ENCODE measurements around the gene SERPINB13.
"Not testable (repeated sequence)": the region's sequence is repeated elsewhere in the genome, so short reads cannot be mapped to it uniquely, and the experiment has no call there.

Gene SERPINB13

DNA sequence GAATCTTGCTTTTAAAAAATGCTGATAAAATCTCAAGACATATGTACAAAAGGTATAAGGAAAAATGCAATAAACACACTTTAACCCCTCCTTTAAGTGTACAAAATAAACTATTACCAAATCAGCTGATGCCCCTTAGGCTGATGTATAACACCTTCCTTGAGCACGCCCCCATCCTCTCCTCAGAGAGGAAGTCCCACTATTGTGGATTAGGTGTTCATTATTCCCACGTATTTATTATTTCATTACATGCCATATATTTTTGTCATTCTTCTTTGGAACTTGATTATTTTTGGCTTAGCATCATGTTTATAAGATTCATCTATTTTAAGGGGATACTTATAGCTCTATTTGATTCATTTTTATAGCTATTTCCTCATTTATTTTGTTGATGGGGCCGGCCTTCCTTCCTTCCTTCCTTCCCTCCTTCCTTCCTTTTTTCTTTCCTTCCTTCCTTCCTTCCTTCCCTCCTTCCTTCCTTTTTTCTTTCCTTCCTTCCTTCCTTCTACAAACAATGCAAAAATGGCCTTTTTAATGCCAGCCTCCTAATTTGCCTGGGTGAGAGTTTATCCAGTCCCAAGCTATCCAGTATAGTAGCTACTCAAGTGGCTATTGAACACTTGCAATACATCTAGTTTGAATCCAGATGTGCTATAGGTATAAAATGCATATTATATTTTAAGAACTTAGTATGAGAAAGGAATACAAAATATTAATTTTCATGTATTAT, 4.0 kb downstream of the SERPINB13 start:
- DNase-seq = no peak

DNA sequence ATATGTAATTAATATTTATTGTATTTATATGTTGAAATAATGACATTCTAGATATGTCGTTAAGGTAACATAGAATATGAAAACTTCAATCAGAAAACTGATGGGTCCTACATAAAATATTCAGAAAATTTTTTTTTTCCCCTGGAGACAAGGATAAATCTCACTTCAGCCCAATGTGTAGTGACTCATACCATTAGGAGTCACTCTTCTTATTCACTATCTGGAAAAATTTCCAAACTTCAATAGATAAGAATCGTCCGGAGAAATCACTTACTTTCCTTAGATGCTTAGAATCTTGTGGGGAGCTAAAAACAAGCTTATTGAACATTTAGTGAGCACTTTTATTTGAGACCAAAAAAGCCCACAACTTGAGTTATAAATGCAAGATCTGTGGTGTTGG, 4.6 kb downstream of the SERPINB13 start:
- DNase-seq = no peak

DNA sequence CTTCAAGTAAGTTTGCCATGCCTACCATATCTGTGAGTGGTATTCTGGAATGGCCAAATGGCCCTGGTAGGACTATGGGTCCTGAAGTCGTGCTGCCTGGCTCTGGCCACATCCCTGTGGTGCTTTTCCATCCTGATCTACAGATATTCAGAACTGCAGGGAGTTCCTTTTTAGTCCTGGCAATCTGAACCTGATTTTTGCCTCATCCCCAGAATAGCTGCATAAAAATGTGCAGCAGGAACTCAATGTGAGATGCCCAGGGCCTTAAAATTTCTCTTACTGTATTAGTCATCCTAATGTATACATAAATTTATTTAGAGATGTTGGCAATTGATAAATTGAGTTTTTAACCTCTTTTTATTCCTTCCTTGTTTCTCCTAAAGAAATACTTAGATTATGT, 5.3 kb downstream of the SERPINB13 start:
- no peak for DNase-seq

DNA sequence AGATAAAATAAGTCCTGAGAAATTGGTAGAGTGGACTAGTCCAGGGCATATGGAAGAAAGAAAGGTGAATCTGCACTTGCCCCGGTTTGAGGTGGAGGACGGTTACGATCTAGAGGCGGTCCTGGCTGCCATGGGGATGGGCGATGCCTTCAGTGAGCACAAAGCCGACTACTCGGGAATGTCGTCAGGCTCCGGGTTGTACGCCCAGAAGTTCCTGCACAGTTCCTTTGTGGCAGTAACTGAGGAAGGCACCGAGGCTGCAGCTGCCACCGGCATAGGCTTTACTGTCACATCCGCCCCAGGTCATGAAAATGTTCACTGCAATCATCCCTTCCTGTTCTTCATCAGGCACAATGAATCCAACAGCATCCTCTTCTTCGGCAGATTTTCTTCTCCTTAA, 9.8 kb downstream of the SERPINB13 start:
- DNase-seq = no peak

DNA sequence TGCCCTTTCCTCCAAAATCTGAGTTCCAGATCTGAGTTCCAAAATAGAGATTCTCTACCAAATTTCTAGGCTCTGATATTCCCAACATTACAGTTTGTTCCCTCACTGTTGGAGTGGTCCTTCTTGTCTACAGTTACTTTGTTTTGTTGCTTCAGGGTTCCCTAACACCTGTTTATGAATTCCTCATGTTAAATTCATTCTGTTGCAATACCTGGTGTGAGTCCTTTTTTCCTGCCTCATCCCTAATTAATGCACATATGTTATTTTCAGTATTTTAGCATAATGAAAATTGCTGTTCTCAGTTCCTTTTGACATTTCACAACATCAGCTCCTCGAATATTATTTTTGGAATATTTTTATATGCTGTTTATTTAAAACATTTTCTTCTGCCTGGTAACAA, 16.2 kb downstream of the SERPINB13 start:
- DNase-seq = no peak

DNA sequence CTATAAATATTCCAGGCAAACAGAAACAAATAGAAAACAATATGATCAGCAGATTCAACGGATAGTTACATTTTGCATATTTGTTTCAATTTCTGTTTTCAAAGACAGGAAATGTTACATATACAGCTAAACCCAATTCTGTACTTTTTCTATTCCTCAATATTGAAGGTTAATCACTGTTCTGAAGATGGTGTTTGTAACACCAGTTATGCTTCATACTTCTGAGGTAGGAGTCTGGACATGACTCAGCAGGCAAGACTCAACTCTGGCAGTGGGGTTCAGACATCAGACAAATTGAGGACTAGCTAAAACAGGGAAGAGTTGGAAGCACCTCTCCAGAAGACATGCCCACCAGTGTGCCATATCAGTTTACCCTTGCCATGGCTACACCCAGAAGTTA, 16.6 kb downstream of the SERPINB13 start:
- DNase-seq = no peak

DNA sequence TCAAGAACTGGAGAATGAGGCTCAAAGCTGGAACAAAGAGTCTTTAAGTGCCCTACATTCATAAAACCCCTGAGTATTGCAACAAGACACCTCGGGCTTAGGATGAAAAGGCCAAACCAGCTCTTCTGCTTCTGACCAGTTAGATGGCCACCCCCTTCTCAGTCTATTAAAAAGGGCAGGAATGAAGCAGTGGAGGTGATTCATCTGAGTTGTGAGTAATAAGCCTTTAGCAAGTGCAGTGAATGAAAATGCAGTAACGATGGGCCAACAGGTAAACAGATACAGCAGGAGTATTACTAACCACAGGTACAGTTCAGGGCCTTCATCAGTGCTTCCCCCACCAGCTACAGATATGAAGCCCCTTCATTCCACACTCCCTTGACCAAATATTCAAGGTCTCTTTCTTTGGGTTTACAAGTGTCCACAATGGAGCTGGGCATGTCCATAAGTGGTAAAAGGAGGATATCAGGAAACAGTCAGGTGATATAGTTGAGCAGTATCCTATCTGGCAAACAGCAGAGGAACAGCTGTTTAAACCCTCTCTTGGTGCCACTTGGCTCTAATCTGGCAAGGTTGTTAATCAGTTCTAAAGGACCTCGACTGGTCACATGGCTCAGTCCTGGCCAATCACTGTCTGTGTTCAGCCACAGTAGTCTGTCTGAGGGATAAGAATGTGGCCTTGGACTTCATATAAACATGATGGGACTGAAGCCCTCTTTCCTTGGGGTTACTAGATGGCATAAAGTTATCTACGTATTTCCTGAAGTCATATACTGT, 17.8 kb downstream of the SERPINB13 start:
- DNase-seq = no peak

DNA sequence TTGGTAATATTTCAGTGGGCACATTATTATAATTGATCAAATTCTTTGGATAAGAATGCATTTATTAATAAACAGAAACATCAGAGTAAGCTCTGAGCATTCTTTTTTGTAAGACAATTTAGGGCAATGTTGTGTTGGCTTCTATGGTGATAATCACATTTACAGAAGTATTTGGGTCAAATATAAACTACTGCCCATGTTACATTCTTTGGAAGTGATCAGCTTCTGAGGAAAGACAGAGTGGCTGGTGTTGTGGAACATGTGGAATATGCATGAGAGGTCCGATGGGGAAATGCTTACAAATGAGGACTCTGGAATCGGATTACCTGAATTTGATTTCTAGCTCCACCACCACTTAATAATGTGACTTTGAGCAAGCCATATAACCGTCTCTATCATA, 19.4 kb downstream of the SERPINB13 start:
- no peak for DNase-seq

DNA sequence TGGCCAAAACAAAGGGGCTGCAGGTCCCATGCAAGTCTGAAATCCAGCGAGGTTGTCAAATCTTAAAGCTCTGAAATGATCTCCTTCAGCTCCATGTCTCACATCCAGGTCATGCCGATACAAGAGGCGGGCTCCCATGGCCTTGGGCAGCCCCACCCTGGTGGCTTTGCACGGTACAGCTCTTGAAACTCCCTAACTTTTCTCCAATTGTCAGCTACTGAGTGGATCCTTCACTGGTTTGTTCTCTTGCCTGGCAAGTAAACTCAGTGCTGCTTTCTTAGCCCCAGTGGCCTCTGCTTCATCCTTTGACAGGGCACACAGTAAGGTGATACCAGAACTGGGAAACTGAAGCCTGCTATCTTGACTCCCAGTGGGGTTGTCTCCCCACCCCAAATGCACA, 26.3 kb downstream of the SERPINB13 start:
- no peak for DNase-seq

DNA sequence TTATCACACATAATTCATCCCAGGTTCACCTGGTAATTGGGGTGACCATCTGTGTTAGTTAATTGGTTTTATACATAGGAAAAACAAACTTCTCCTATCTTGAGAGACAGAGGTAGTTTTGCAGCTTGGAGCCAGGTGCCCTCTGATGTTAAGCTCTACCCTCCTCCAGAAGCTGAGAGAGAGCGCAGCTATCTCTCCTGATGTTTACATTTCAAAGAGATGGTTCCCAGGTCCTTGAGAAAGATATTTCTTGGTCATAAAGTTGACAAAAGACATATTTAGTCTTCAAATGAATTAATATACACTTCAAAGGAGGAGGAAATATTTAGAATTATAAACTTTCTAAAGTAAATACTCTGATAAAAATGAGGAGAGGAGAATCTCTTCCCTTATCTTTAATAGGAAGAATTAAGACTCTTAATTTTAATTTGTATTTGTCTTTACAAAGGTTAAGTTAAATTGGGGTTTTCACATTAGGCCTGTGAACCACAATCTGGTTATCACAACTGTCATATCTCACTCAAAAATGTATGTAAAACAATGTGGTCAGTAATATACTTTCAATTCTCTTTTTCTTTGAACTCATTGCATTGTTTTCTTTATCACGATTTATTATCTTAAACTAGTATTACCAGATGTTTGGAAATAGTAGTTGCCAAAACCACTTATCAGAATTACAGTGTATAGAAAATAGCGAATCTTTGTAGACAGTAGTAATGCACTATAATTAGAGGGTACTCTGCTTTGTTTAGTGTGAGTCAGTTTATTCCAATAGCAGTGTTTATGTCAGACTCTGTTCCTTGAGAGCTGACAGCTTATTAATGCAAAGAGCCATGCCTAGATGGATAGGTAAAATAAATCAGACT, 30.1 kb downstream of the SERPINB13 start:
- peak; percentile 24 for DNase-seq

DNA sequence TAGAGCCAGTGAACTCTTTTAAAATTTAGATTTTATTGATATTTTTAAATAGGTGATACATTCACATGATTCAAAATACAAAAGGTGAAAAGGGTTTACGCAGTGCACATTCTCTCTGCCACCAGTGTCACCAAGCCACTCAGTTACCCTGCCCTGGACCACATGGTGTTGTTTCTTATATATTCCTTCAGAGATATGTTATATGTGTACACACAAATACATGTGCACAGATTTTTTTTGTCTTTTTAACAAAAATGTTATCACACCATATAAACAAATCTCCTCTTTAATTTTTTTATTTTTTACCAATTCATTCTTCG, 30.7 kb downstream of the SERPINB13 start:
- DNase-seq = no peak

DNA sequence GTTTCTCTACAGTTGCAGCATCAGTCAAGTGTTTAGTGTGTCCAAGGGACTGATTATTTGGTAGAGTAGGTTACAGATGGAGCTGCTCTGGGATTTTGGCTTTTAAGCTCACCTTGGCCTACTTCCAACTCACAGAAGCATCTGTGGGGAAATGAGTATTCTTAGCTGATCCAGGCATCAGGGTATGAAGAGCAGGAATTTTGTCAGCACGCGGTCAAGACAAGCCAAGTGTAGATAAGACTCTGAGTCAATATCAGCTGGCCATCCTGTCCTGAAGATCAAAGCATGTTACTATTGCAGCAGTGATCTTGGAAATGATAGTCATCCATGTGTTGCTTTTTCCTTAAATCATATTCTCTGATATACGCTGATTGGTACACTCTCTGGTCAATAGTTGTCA, 32.5 kb downstream of the SERPINB13 start:
- no peak for DNase-seq

DNA sequence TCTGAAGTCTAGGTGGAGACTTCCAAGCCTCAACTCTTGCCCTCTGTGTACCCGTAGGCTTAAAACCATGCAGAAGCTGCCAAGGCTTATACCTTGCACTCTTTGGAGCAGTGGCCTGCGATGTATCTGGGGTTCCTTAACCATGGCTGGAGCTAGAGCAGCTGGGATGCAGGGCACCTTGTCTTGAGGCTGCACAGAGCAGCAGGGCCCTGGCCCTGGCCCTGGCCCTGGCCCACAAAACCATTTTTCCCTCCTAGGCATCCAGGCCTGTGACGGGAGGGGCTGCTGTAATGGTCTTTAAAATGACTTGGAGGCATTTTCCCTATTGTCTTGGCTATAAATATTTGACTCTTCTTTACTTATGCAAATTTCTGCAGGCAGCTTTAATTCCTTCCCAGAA, 37.7 kb downstream of the SERPINB13 start:
- DNase-seq = no peak

DNA sequence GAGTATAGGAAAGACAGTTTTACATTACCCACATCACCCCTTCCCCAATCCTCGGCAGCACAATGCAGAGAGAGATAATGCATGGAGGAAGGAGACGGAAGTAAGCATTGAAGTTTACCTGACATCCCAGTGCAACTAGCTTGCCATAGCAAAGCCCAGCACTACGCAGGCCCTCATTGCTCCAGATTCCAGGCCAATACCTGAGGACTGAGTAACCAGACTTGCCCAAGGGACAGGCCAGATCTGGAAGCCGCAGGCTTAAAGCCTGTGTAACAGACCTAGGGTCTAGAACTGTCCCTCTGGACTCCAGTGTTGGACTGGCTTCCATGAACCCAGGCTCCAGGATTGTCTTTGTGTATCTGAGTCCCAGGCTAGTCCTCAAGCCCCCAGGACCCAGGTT, 39.3 kb downstream of the SERPINB13 start:
- DNase-seq = no peak

DNA sequence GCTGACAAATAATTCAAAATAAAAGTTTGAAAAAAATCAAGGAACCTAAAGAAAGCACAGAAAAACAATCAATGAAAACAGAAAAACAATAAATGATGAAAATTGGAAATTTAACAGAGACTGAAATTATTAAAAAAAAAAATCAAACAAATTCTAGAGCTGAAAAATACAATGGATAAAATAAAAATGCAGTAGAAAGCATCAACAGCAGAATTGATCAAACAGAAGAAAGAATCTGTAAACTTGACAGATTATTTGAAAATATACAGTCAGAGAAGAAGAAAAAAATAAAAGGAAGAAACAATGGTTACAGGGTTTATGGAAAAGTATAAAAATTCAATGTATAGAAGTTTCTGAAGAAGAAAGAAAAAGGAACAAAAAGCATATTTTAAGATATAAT, 40.7 kb downstream of the SERPINB13 start:
- DNase-seq = no peak

DNA sequence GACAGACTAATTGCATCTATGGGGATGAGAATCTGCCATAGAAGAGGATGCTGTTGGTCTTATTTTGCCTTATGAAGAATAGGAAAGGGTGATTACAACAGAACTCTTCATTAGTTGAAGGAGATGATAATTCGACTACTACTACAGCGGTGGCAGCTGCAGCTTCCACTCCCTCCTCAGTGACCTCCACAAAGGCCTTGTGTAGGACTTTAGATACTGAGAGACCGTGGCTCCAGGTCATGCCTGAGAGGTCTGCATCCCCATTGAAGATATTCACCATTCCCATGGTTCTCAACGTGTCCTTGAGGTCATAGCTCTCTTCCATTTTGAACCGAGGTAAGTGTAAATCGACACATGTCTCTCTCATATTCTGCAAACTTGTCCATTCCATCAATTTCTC, 50.6 kb downstream of the SERPINB13 start:
- no peak for DNase-seq

DNA sequence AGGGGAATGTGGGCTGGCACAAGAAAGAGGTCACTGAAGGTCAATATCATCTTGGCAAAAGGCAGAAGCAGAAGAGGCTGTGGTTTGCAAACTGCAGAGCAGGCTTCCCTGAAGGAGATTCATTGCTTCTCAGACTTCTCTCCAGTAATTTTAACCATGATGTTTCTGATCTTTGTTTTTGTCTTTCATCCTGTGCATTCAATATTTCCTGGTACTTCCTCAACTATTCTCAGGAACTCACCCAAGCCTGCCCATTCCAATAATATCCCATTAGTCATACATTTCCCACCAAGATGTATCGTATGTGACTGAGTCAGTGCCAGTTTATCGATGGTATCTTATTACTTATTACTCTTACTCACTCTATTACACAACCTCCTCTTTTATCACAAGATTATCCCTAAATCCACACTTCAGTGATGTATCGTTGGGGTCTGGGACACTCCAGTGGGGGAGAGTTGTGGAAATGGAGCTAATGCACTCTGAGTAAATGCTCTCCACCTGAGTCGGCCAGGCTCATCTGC, 54.1 kb downstream of the SERPINB13 start:
- not testable (repeated sequence) for DNase-seq

DNA sequence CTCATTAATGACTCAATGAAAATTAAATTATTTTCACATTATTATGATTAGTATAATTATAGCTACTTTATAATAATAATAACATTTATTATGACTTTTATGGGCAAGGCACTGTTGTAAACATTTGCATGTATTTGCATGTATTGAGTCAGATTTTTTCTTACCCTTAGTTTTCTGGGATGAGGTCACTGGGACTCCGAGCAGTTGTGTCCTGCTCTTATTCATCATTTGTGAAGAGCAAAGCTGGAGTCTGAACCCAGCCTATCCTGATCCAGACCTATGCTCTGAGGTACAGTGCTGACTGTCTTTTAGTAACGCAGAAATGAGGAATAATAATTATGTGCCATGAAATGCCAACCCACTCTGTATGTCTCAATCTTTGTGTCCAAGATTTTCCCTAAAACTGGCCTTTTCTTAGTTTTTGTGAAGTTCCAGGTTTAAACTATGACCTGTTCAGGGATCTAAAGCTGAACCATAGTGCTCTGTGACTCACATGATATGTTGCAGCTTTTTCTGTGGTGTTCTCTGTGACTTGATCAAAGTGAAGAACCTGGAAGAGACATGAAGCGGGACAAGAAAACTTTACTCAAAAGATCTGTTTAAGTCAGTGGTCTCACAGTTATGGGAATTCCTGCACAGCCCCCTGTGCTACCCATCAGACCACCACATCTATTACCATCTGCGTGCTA, 55.7 kb downstream of the SERPINB13 start:
- not testable (repeated sequence) for DNase-seq

DNA sequence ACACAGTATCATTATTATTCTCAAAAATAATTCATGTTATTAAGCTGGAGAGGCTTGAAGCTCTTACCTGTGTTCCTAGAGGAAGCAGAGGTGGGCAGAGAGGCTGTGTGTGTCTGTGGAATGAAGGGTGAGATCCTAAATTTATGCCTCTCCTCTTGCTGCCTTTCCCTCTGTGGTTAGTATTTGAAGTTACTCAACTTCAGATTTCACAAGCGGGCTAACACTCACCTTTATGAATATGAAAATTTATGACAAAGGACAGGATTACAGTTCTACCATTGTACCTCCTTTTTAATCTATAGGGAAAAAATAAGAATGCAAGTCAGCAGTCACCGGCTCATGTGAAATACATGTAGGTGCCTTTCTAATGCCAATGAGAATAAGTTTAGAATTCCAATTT, 57.0 kb downstream of the SERPINB13 start, which contains the start of gene SERPINB4:
TSS of gene SERPINB4 (minus strand) at position 115 of the 400 bp plus-strand sequence. CDS start 679 bp downstream, outside the sequence.
- not testable (repeated sequence) for DNase-seq

DNA sequence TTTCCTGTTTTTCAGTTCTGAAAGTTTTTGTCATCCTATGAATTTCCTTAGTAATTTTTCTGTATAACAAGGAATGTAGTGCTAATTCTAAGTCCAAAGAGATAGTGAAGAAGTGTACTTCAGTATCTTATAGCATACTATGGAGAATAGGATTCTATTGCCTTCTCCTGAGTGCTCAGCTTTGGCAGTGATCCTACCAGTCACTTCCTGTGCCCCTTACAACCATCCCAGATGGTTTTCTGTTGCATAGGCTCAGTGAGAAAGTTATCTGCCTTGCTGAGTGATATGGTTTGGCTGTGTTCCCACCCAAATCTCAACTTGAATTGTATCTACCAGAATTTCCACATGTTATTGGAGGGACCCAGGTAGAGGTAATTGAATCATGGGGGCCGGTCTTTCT, 57.6 kb downstream of the SERPINB13 start:
- DNase-seq = not testable (repeated sequence)

DNA sequence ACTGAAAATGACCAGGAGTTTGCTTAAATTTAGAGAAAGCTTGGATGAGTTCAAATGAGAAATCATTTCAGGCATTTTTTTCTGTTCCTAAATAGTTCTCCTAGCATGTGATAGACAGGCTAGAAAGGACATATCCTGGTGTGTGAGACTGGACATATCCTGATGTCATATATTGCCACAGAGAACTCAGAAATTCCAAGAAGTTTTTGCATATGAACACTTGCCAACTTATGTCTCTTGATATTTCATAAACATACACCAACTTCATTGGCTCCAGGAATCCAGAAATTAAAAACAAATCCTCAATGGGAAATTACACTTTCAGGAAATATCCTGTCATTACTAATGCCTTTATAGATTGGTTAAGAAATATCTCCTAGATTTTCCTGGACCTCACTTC, 59.8 kb downstream of the SERPINB13 start:
- DNase-seq = no peak

DNA sequence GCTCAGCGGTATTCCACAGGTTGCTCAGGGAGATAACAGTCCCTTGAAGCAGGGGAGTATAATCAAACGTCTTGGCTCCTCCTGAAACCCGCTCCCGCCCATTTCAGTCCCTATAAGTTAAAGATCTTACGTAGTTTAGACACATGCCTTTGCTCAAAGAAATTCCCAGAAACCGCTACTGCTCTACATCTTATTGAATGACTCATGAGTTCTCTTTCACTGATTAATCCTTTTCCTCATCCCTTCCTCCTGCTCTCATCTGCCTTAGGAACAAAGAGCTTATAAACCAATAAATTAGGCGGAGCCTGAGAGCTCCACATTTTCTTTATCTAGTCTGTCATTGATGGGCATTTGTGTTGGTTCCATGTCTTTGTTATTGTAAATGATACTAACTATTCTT, 61.1 kb downstream of the SERPINB13 start:
- no peak for DNase-seq

Data from hematopoietic multipotent progenitor cell treated with erythropoietin and hydrocortisone succinate and interleukin-3 and kit ligand, for 6 days (in vitro differentiated cells).